Measurements from ENCODE around the gene PPP1R16B. TPM values are rescaled to one million over a fixed set of nuclear protein-coding genes. Genes with fewer than 3 reads are reported as not detected.

PPP1R16B gene
- total and polyA plus RNA-seq, 2 of the 8 experiments (the other 6 are each of a cell fraction or from before 2014, with no cell fraction given), result 2.6 to 8.9 TPM

DNA sequence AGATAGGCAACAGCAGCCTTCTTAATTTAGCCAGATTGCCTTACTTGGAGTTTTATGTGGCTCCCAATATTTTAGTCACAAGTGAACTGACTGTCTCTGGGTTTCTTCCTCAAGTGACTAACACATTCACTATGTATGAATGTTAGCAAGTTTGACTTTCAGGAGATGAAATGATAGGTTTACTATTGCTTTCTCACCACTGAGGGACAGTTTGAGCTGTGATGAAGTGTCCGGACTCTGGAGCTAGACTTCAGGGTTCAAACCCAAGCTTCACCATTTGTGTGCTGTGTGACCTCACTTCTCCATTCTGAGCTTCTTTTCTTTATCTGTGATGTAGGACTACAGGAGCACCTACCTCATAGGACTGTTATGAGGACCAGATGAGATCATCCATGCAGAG lies 164.8 kb downstream of the PPP1R16B start (continued):
- TF ChIP-seq CHD7 (IDR thresholded peaks at IDR 0.05; ENCODE audit: insufficient replicate concordance, low read length) (no peak), SIN3A (conservative IDR thresholded peaks at IDR 0.05 in 1 of 2, IDR thresholded peaks at IDR 0.05 in 1 of 2; ENCODE audit: low read depth in 1 of 2, low read length in 2 of 2) (no peak), ATF3 (IDR thresholded peaks at IDR 0.05; ENCODE audit: insufficient read depth, low read depth, low read length) (no peak), KDM5A (IDR thresholded peaks at IDR 0.05; ENCODE audit: low read length) (no peak), CHD1 (IDR thresholded peaks at IDR 0.05; ENCODE audit: low read depth, low read length) (no peak), KDM1A (IDR thresholded peaks at IDR 0.05; ENCODE audit: borderline replicate concordance, low read length) (no peak), SAP30 (IDR thresholded peaks at IDR 0.05; ENCODE audit: insufficient read depth, insufficient replicate concordance, low read length) (no peak), GTF2F1 (IDR thresholded peaks at IDR 0.05; ENCODE audit: borderline replicate concordance, low read depth, low read length) (no peak), FOSL1 (IDR thresholded peaks at IDR 0.05; ENCODE audit: insufficient read depth, low read depth, low read length) (no peak), POLR2AphosphoS5 (IDR thresholded peaks at IDR 0.05; ENCODE audit: low read depth, low read length) (no peak), MAFK (IDR thresholded peaks at IDR 0.05; ENCODE audit: low read depth, low read length) (no peak)
